ENCODE results near the gene JMJD6. TPM values are rescaled to one million over a fixed set of nuclear protein-coding genes. Genes with fewer than 3 reads are reported as not detected.
A peak's percentile ranks its signal among the peaks of the same experiment; 100 is the strongest.
"Not testable (repeated sequence)": the region's sequence is repeated elsewhere in the genome, so short reads cannot be mapped to it uniquely, and the experiment has no call there.

The JMJD6 gene
- polyA plus RNA-seq, 3 donors = 23.4 to 26.7 (median 24.7) TPM

DNA sequence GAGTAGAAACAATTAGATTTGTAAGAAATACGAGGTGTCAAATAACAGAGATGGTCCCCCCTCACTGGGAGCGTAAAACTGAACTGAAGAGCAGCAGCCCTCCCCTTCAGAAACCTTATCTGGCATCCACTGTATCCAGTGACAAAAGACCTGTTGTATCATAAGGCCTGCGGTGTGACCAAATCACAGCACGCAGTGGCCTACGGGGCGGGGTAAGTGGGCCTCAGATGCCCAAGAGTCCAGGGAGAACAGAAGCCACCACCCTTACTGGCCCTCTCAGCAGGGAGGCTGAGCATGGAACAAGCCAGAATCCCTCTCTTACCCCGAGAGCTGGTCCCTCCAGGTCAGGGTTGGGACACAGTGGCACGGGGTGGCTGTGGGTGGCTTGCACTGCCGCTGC, 5.5 kb downstream of the JMJD6 start:
- DNase-seq = no peak

DNA sequence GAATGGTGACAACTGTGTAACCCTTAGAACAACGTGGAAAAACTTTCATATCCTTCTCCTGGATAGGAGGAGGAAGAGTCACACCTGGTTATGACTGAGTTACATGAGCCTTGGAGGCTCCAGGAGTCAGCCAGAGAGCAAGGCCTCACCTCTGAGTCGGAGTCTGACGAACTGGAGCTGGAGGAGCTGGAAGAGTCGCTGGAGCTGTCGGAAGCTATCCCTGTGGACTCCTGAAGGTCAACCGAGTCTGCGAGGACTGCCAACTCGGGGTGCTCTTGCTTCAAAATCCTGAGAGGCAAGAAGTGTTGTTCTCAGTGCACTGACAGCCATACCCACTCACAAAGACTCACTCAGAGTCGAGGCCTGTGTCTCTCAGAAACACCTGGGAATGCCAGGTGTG, 6.2 kb downstream of the JMJD6 start:
- DNase-seq = no peak

DNA sequence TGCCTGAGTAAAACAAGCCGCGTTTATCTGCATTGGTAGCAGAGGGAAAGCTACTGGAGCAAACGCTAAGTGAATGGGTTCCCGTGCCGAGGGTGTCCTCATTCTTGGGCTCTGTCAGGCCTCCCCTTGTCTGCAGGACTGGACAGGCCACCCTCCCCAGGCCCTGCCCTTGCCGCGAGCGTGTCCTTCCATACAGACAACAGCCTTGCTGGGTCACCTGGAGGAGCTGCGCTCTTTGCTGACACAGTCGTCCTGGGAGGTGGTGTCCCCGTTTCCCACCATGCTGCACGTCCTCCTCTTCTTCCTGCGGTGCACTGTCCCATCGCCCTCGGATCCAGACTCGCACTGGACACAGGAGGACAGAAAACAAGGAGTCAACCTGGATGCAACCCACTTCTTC, 7.9 kb downstream of the JMJD6 start:
- DNase-seq = no peak

DNA sequence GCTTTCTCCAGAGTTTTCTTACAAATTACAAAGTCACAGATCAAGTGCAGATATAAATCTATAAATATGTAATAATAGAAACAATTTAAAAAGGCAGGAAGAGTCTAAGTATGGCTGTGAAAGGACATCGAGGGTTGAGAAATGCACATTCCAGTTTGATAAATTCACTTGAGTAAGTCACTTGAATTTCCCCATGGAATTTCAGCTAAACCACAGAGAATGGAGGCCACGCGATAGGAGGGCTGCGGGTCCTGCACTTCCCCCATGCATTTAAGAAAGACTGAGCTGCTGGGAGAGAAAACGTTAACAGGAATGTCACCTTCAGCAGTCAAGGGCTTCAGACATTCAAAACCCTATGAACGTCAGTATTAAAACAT, 9.6 kb downstream of the JMJD6 start:
- no peak for DNase-seq

DNA sequence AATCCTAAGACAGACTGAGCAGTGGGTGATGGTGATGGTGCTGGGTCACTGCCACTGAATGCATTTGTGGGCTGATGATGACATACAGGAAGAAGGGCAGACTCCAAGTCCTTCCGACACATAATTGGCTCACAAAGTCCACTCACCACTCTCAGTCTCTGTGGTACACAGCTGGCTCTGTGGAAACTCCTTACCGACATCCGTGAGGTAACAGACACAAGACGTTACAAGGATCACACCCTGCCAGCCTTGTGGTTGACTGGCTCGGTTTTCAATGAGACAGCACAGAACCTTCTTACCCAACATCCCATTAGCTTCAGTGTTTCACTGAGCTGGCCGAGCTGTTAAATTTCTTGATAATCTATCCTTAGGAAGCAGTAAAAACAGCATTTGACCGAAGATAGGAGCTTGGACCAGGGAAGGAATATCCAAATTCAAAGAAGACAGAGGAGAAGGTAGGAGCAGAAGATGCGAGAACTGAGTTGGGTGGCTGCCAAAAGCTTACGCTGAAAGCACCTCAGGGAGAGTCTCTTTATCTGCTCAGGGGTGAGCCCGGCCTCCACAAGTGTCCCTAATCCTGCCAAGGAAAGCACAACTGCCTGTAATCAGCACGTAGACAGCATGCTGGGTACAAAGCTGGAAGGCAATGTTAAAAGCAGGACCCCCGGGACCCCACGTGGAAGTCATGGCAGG, 10.1 kb downstream of the JMJD6 start:
- no peak for DNase-seq

DNA sequence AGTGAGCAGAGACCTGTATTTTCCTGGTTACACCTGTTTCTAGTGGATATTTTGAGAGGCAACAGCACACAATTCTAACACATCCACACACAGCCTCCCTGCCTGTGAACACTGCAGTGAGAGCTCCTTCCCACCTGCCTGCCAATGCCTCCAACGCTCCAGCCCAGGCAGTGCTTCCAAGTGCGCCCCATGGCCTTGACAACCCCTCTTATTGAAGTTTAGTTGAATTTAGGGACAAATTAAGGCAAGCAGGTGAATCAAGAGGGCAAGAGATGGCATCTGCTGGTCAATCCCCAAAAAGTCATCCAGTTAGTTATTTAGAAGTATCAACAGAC, 10.9 kb downstream of the JMJD6 start:
- no peak for DNase-seq

DNA sequence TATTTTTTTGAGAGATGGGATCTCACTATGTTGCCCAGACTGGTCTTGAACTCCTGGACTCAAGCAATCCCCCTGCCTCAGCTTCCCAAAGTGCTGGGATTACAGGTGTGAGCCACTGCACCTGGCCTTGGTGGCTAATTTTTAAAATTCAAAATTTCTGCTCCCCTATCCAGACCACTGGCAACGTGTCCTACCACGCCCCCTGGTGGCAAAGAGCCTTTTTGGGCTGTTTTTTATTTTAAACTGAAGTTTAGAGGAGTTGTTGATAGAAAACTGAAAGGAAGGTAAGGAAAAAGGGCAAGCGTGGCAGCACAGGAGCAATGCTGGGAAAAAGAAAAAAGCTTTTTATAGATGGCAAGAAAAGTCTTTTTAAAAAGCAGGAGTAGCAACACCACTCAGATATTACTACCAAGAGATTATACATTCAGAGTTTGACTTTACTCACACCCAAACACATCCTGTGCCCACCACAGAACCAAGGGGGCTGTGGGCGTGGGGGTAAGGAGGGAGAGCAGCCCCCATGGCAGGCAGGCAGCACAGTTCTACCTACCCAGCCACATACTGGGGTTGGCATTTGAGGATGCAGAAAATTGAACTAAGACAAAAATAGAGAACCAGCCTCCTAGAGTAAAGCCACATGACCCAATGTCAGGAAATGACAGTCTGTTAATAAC, 11.4 kb downstream of the JMJD6 start:
- no peak for DNase-seq

DNA sequence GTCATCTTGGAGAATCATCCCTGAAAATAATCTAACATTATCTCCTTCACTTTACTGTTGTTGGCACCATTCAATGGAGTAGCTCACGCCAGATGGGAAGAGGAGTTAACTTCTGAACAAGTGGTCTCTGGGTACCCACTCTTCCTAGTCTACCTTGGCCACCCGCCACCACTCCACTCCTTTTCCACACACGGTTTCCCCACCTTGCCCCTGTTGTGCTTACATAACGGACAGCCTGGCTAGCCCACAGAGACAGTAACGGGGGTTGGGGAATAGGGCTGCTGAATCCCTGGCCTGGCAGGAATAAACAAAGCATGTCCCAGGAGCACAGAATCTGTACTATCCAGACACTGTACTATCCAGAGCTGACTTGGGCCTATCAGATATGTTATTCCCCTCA, 12.1 kb downstream of the JMJD6 start:
- DNase-seq = no peak

DNA sequence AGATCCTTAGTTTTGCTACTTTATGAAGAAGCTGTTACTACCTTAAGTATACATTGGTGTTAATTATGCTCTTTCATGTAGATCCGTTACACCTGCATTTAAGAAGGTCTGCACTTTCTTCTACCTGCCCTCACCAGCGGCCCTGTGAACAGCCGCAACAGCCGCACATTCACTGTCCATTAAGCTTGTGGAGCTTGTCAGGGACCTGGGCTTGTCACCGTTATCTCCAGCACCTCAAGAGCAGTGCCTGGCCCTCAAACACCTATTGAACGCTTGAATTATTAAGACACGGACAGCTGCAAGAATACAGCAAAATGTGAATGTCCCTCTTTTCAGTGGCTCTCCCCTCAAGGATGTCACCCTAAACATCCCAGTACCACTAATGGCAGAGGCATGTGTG, 12.6 kb downstream of the JMJD6 start:
- DNase-seq = no peak

DNA sequence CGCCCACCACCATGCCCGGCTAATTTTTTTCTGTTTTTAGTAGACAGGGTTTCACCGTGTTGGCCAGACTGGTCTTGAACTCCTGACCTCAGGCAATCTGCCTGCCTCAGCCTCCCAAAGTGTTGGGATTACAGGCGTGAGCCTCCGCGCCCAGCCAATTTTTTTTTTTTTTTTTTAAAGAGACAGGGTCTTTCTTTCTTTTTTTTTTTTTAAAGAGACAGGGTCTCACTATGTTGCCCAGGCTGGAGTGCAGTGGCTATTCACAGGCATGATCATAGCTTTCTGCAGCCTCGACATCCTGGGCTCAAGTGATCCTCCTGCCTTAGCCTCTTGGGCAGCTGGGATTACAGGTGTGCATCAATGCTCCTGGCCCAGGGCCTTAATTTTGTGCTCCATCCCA, 14.1 kb downstream of the JMJD6 start:
- DNase-seq = not testable (repeated sequence)

DNA sequence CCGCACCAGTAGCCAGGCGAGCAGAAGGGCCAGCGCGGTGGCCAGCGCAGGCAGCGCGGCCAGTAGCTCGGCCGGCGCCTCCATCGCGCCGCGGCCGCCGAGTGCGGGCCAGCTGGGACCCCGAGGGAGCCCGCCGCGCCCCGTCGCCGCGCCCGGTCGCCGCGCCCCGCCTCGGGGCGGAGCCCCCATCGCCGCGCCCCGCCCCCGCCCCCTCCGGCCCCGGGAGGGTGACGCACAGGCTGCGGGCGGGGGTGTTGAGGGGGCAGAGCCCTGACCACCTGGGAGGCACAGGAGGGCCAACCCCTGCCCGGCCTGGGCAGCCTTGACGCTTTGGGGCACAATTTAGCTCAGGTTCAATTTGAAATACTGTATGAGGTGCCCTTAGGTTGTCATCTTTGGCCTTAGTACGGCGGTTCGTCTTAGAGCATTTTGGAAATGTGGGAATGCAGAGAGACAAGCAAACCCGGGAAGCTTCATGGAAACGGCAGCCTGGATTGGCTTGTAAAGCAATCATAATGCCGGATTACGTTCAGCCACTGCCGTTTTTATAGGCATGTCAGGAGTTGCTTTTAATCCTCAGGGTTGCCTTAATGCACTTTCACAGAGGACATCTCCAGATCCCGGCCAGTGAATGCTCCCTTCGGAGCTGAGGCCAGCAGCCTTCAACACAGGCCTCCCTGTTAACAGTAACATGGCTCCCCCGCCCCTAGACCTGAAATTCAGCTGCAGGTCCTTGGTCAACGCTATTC, 15.4 kb downstream of the JMJD6 start, which contains the start of gene MXRA7:
TSS of gene MXRA7 (minus strand) at position 103 of the 749 bp plus-strand sequence. CDS start at position 84, 19 bp downstream.
- DNase-seq = no peak

DNA sequence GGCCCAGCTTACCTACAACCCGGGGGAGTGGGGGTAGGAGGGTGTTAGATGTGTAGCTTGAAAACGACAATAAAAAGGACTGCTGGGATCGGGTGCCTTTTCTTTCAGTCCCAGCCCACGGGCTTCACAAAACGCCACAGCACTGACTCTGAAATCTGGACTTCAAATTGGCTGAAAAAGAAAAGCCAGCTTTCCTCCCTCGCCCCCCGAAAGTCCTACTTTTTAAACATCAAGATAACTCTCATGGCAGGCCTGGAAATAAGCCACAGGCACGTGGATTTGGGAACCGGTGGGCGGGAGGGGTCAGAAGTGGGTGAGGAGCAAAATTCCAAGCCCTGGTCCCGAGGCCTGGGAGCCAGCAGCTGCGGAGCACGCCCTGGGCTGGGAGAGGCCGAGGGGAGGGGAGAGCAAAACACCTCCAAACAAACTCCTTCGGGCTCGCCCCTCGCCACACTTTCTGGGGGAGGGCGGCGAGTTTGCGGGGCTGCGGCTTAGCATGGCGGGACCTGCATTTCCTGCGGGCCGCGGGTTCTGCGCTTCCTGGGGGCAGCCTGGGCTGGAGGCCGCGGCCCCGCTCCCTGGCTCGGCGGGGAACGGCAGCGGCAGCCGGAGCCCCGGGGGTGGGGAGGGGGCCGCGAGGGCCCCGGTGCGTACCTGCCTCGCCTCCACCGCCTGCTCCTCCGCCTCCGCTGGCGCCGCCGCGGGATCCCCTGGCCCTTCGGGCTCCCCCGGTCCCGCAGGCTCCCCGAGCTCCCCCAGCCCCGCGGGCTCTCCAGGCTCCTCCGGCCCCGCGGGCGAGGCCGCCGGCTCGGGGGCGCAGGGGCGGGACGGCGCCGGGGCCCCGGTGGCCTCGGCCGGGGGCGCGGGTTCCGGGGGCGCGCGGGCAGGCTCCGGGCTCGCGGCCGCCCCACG, 16.2 kb downstream of the JMJD6 start:
- not testable (repeated sequence) for DNase-seq

DNA sequence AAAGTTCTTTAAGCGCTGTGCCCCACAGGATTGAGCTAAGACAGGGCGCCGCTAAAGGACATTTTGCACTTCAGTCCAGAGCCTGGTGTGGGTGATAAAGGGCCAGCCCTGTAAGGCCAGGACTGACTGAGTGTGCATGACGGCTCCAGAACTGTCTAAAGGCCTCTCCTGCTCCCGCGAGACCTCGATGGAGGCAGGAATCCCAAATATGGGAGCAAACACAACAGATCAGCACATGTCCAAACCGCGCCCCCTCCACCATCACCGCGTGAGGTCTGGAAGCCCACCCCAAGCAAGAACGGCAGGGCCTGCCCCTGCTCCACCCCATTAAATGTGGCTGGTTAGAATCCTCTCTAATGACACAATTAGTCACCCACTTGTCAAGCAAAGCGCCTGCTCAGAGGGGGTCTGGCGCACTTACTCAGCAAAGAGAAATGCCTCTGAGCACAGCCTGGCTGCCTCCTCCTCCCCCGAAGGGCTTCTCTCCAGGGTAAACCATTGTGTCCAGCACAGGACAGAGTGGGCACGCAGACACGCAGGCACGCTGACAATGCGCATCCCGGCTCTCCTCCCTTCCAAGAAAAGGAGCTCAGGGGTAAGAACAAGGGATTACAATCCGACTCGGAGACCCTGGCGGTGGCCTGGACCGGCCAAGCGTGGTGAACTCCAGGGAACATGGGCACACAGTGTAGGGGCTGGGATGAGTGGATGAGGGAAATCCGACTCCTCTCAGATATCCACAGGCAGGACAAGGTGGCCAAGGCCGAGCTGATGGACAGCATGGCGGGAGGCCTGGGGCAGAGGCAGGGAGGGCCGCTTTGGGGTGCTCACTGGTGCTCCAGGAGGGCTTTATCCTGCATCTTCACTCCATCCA, 17.1 kb downstream of the JMJD6 start:
- peak; percentile 90 for DNase-seq

DNA sequence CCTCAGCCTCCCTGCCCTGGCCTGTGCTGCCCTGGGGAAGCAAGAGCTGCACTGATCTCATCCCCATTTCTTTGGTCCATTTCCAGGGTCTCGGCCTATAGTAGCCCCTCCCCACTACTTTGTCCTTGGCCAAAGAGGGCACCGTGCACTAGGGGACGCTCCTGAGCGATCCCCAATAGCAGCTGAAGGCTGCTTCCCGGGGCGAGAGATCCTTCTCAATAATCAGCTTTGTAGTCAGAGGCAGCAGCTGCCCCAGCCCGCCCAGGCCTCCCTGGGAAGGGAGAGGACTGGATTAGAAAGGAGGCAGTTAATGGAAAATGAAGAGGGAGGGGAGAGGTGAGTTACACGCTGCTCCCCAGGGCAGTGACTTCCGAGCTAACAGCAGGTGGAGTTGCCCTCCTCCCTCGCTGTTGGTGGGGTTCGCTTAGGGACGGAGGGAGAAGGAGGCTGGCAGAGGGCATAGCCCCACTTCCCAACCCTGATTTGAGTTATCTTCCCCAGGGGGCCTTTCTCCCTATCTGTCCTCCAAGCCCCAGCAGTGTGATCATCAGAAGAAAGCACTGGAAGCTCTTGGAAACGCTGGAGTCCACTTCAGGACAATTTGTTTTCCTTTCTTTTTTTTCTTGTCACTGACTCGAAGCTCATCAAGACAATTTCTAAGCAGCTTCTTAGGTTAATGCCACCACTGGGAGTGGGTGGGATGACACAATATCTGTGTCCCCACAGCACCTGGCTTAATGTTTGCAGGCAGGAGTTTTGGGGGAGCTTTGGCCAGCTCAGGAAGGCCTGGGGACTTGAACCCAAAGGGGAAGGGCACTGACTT, 18.2 kb downstream of the JMJD6 start:
- DNase-seq = no peak

DNA sequence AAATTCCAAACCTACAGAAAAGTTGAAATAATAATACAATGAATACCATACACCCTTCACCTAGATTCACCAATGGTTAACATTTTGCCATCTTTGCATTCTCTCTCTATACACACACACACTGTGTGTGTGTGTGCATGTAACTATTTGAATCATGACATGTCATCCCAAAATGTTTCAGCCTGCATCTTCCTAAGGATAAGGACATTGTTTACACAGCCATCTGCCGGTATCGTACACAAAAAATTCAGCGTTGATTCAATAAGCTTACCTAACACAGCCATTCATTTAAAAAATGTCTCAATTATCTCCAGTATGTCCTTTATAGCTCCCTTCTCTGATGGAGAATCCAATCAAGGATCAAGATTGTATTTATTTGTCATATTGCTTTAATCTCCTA, 19.6 kb downstream of the JMJD6 start:
- DNase-seq = no peak

DNA sequence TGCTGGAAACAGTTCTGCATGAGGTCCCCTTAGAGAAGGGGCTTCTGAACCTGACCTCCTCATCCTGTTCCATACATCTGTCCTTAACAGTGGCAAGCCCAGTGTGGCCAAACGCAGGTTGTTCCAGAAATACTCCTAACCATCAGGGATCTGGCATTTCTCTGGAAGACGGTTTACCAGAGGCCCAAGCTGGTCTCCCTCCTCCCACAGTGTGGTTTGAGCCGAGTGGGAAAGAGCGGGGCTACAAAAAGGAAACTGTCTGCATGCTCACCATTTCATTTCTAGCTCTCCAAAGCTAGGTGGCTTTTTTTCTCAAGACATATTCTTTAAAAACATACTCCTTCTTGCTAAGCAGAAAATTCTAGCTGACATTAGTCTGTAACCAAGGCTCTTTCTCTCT, 21.6 kb downstream of the JMJD6 start:
- no peak for DNase-seq

DNA sequence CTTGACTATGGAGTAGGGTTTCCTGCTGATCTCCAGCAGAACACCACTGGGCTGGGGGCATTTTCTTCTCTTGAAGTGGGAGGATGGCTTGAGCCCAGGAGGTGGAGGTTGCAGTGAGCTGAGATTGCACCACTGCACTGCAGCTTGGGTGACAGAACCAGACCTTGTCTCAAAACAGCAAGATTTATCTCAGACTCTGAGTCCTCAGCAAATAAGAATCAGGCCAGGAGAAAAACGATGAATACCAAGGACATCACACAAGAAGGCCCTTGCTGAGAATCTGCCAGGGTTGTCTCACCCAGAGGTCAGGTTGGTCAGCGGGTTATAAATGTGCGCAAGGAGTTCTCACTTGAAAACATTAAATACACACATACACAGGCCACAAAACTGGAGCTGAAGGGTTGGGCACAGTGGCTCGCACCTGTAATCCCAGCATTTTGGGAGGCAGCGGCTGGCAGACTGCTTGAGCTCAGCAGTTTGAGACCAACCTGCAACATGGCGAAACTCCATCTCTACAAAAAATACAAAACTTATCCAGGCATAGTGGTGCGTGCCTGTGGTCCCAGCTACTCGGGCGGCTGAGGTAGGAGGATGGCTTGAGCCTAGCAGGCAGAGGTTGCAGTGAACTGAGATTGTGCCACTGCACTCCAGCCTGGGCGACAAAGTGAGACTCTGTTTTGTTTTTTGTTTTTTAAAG, 23.3 kb downstream of the JMJD6 start:
- no peak for DNase-seq

DNA sequence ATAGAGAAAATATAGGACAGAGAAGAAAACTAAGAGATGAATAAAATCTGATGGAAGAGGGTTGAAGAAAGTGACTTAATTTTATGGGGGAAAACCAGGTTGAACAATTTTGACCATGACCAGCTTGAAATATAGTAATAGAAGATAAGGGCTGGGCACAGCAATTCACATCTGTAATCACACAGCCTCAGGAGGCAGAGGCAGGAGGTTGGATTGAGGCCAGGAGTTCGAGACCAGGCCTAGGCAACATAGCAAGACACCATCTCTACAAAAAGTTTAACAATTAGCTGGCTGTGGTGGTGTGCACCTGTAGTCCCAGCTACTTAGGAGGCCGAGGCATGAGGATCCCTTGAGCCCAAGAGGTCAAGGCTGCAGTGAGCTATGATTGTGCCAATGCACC, 24.3 kb downstream of the JMJD6 start:
- no peak for DNase-seq

DNA sequence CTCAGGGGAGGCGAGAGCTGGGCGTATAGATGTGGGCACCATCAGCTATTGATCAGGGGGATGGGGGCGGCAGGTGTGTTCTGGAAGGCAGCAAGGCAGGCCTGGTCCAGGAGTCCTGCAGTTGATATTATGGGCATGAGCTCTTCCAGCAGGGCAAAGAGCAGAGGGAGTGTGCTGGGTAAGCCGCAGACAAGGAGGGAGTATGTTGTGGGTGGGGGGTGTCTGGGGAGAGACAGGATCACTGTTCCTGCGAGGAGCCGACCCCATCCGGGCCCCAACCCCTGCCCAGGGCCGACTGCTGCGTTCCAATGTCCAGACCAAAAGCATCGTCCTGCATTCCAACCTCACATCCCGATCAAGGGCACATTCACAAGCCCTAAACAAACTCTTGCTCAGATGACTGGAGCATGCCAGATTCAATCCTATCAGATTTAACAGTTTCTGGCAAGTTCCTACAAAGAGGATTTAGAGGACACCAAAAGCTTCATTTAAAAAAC, 24.9 kb downstream of the JMJD6 start:
- DNase-seq = no peak
